Astrocyte (in vitro differentiated cells and primary cell): ENCODE results near the gene PANX2. TPM values are rescaled to one million over a fixed set of nuclear protein-coding genes. Genes with fewer than 3 reads are reported as not detected.

ENCODE experiments used
- DNase-seq: peaks from one replicate; pipeline ENCODE4 v3.0.0-alpha.2; 2010; ENCODE audit warnings: low read depth
- FAIRE-seq: peaks from 2 replicates; lab custom pipeline; 2011; peaks lifted over from hg19 to GRCh38; lab: Jason Lieb, UNC
- H2AFZ ChIP-seq: 2 replicates; pipeline ENCODE4 v1.6.0; 2012; ENCODE audit warnings: low read depth, low read length, inconsistent platforms
- H3K27ac ChIP-seq: 2 replicates; pipeline ENCODE4 v1.5.1; 2011; ENCODE audit warnings: low read depth, low read length, inconsistent platforms
- H3K27me3 ChIP-seq: 2 replicates; pipeline ENCODE4 v1.6.0; 2011; ENCODE audit warnings: low read length, inconsistent platforms; ENCODE audit not compliant: insufficient read depth
- H3K36me3 ChIP-seq: 2 replicates; pipeline ENCODE4 v1.5.1; 2011; ENCODE audit warnings: low read length, inconsistent platforms; ENCODE audit not compliant: insufficient read depth
- H3K4me1 ChIP-seq: 2 replicates; pipeline ENCODE4 v1.5.1; 2011; ENCODE audit warnings: low read length, inconsistent platforms; ENCODE audit not compliant: insufficient read depth
- H3K4me2 ChIP-seq: 2 replicates; pipeline ENCODE4 v1.6.0; 2012; ENCODE audit warnings: low read length, inconsistent platforms
- H3K4me3 ChIP-seq: 2 replicates; pipeline ENCODE4 v1.5.1; 2011; ENCODE audit warnings: low read depth, mild to moderate bottlenecking, low read length, inconsistent platforms; ENCODE audit not compliant: insufficient read depth
- H3K79me2 ChIP-seq: 2 replicates; pipeline ENCODE4 v1.6.0; 2012; ENCODE audit warnings: mild to moderate bottlenecking, low read length, inconsistent platforms; ENCODE audit not compliant: insufficient read depth
- H3K9ac ChIP-seq: 2 replicates; pipeline ENCODE4 v1.6.0; 2012; ENCODE audit warnings: mild to moderate bottlenecking, low read length, inconsistent platforms
- H3K9me3 ChIP-seq: 2 replicates; pipeline ENCODE4 v1.5.1; 2012; ENCODE audit warnings: low read depth, mild to moderate bottlenecking, low read length, inconsistent platforms; ENCODE audit not compliant: insufficient read depth
- H4K20me1 ChIP-seq: 2 replicates; pipeline ENCODE4 v1.6.0; 2012; ENCODE audit warnings: low read length, inconsistent platforms; ENCODE audit not compliant: insufficient read depth
- H3K27ac Mint-ChIP-seq: one replicate; pipeline ENCODE4 v1.8.0; 2021; ENCODE audit warnings: mild to moderate bottlenecking, mixed read lengths; ENCODE audit not compliant: unreplicated experiment
- H3K27me3 Mint-ChIP-seq: one replicate; pipeline ENCODE4 v1.8.0; 2021; ENCODE audit warnings: low read depth, mixed read lengths; ENCODE audit not compliant: unreplicated experiment
- H3K36me3 Mint-ChIP-seq: one replicate; pipeline ENCODE4 v1.8.0; 2021; ENCODE audit warnings: low read depth, mixed read lengths; ENCODE audit not compliant: unreplicated experiment
- H3K4me1 Mint-ChIP-seq: one replicate; pipeline ENCODE4 v1.8.0; 2021; ENCODE audit warnings: low read depth, mixed read lengths; ENCODE audit not compliant: unreplicated experiment
- H3K4me3 Mint-ChIP-seq: one replicate; pipeline ENCODE4 v1.8.0; 2021; ENCODE audit warnings: mild to moderate bottlenecking, moderate library complexity, mixed read lengths; ENCODE audit not compliant: unreplicated experiment
- H3K9me3 Mint-ChIP-seq: one replicate; pipeline ENCODE4 v1.8.0; 2021; ENCODE audit warnings: mild to moderate bottlenecking, mixed read lengths; ENCODE audit not compliant: unreplicated experiment
- EZH2 ChIP-seq: IDR thresholded peaks from 2 replicates; pipeline ENCODE4 v1.6.1; 2012; ENCODE audit warnings: mild to moderate bottlenecking, low read length, inconsistent platforms; ENCODE audit not compliant: insufficient read depth
- total RNA-seq: library from RNA; stranded (reverse); gene quantifications from 2 replicates; pipeline ENCODE4 v1.2.1, GENCODE V29; 2021
- TF ChIP-seq, protein P1 (sequence below): IDR thresholded peaks from 2 replicates; pipeline ENCODE4 v1.5.1; 2011; ENCODE audit warnings: low read depth, mild to moderate bottlenecking, inconsistent platforms, low read length, moderate library complexity; ENCODE audit not compliant: insufficient read depth

PANX2 gene
- total RNA-seq, 1 donor from 2014 or later, result 2.3 TPM

DNA sequence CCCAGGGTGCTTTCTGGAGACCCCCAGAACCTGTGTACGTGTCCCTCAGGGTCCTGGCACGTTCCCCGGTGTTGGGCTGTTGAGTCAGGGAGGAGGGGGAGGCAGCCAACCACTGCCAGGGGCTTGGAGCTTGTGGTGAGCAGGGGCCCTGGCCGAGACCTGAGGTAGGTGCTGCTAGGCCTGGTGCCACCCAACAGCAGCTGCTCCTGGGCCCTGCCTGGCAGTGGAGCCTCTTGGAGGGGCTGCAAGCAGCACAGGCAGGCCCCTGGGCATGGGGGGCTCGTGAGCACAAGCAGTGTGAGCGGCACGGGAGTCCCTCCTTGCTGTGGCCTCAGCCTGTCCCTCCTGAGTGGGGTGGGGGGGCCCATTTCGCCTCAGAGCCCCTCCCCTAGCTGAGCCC is 23.1 kb downstream of the PANX2 start:
- FAIRE-seq, result no peak
- no peaks in the 10 kb centered on the region for H3K27me3 Mint-ChIP-seq
- H3K27ac Mint-ChIP-seq, result no peak overlapping the region

DNA sequence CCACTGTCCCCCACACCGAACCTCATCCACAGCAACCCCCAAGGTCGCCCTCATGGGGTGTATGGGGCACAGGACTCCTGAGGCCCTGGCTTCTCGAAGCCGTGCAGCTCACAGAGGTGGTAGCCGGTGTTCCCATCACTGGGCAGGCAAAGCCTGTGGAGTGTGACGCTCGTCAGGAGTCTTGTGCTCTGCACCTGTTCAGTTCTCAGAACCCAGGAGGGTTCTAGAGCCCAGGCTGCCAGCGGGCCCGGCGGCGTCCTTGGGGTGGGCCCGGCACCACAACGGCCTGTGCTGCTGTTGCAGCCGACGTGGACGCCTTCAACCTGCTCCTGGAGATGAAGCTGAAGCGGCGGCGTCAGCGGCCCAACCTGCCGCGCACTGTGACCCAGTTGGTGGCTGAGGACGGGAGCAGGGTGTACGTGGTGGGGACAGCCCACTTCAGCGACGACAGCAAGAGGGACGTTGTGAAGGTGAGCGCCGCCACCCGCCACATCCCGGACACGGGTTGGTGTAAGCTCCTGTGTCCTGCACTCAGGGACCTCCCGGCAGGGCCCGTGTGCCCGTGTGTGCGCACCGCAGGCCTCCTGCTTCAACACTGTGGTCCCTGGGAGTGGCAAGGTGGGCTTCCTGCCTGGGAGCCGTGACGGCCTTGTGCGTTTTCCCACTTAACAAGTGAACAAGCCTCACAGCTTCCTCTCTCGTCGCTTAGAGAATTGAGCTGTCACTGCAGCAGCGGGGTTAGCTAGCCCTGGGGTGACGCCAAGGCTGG is 23.7 kb downstream of the PANX2 start:
- H3K4me2 ChIP-seq, result no peak overlapping the region
- no peak overlapping the region for H2AFZ ChIP-seq
- no peak overlapping the region for H3K27ac ChIP-seq
- H3K4me3 ChIP-seq, result no peak overlapping the region
- H3K9me3 ChIP-seq, result no peaks in the 10 kb centered on the region
- DNase-seq (no peak), FAIRE-seq (no peak)
- Mint-ChIP-seq H3K27ac (no peak overlapping the region), H3K4me3 (no peak overlapping the region), H3K4me1 (peaks cover 8% of the 10 kb centered on the region), H3K9me3 (no peaks in the 10 kb centered on the region), H3K36me3 (peaks cover 3% of the 10 kb centered on the region), H3K27me3 (no peaks in the 10 kb centered on the region)
- H3K9ac ChIP-seq, result no peak overlapping the region
- H4K20me1 ChIP-seq, result peaks cover 51% of the 10 kb centered on the region
- peaks cover 41% of the 10 kb centered on the region for H3K79me2 ChIP-seq
- H3K36me3 ChIP-seq, result no peaks in the 10 kb centered on the region
- no peak for TF ChIP-seq EZH2
- TF ChIP-seq, protein P1, sequence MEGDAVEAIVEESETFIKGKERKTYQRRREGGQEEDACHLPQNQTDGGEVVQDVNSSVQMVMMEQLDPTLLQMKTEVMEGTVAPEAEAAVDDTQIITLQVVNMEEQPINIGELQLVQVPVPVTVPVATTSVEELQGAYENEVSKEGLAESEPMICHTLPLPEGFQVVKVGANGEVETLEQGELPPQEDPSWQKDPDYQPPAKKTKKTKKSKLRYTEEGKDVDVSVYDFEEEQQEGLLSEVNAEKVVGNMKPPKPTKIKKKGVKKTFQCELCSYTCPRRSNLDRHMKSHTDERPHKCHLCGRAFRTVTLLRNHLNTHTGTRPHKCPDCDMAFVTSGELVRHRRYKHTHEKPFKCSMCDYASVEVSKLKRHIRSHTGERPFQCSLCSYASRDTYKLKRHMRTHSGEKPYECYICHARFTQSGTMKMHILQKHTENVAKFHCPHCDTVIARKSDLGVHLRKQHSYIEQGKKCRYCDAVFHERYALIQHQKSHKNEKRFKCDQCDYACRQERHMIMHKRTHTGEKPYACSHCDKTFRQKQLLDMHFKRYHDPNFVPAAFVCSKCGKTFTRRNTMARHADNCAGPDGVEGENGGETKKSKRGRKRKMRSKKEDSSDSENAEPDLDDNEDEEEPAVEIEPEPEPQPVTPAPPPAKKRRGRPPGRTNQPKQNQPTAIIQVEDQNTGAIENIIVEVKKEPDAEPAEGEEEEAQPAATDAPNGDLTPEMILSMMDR, result no peak
- peaks cover 13% of the 10 kb centered on the region for H3K4me1 ChIP-seq
- H3K27me3 ChIP-seq, result no peaks in the 10 kb centered on the region

More for the DNA sequence above, 23.1 kb downstream of the PANX2 start:
- Histone ChIP-seq H3K4me3 (no peak overlapping the region), H3K27ac (no peak overlapping the region), H3K4me1 (peaks cover 13% of the 10 kb centered on the region), H4K20me1 (peaks cover 57% of the 10 kb centered on the region), H3K4me2 (no peak overlapping the region), H2AFZ (no peak overlapping the region), H3K9me3 (no peaks in the 10 kb centered on the region), H3K36me3 (no peaks in the 10 kb centered on the region), H3K9ac (no peak overlapping the region), H3K27me3 (no peaks in the 10 kb centered on the region), H3K79me2 (peaks cover 47% of the 10 kb centered on the region)
- Mint-ChIP-seq H3K9me3 (no peaks in the 10 kb centered on the region), H3K4me1 (peaks cover 8% of the 10 kb centered on the region), H3K4me3 (no peak overlapping the region), H3K36me3 (peaks cover 3% of the 10 kb centered on the region)
- DNase-seq, result no peak
- TF ChIP-seq EZH2, result no peak
- TF ChIP-seq, protein P1, result no peak

DNA sequence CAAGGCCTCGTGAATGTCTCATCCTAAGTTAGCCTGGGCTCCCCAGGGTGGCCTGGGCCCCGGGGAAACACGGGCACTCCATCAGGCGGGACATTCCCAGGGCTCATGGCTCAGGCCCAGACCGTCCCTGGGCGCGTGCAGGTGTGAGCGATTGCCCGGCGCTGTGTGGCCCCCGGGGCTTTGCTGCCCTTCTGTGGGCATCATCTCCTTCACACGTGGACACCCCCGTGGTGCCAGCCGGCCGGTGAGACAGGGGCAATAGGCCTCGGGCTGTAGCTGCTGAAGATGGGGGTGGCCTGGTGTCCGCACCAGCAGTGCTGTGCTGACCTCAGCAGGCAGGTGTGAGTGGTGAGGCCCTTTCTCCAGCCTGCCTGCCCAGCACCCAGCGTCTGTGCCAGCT is 25.7 kb downstream of the PANX2 start:
- Histone ChIP-seq H3K4me2 (no peak overlapping the region), H3K9ac (no peak overlapping the region), H3K79me2 (peaks cover 30% of the 10 kb centered on the region), H3K36me3 (no peaks in the 10 kb centered on the region), H3K4me3 (no peak overlapping the region), H3K27me3 (no peaks in the 10 kb centered on the region), H3K9me3 (no peaks in the 10 kb centered on the region), H3K4me1 (peaks cover 6% of the 10 kb centered on the region), H2AFZ (no peak overlapping the region), H4K20me1 (peaks cover 32% of the 10 kb centered on the region), H3K27ac (no peak overlapping the region)
- no peak for FAIRE-seq
- DNase-seq, result no peak
- H3K4me3 Mint-ChIP-seq, result no peak overlapping the region
- no peaks in the 10 kb centered on the region for H3K9me3 Mint-ChIP-seq
- H3K27me3 Mint-ChIP-seq, result no peaks in the 10 kb centered on the region
- H3K4me1 Mint-ChIP-seq, result peaks cover 4% of the 10 kb centered on the region
- TF ChIP-seq EZH2, result no peak
- TF ChIP-seq, protein P1, result no peak
- H3K36me3 Mint-ChIP-seq, result peaks cover 3% of the 10 kb centered on the region
- no peak overlapping the region for H3K27ac Mint-ChIP-seq
